Measurements from ENCODE around the gene FCSK. TPM values are rescaled to one million over a fixed set of nuclear protein-coding genes. Genes with fewer than 3 reads are reported as not detected.

FCSK gene
- total RNA-seq, 2 experiments from 2014 or later = 21.8 to 25.4 TPM

GRCh38 chr16:70511833-70512232 lies 57.4 kb downstream of the FCSK start:
- Mint-ChIP-seq H3K9me3 (no peaks in the 10 kb centered on the region), H3K27me3 (no peaks in the 10 kb centered on the region), H3K4me1 (ENCODE audit: low read depth) (peaks cover 9% of the 10 kb centered on the region), H3K4me3 (no peak overlapping the region), H3K27ac (no peak overlapping the region), H3K36me3 (ENCODE audit: low read depth) (peaks cover 80% of the 10 kb centered on the region)
- Histone ChIP-seq H3K36me3 (ENCODE audit: insufficient read depth, low read length) (peaks cover 78% of the 10 kb centered on the region), H3K4me3 (ENCODE audit: low read length) (no peak overlapping the region), H3K27me3 (ENCODE audit: control insufficient read depth in 1 of 2, insufficient read depth in 2 of 2, low read length in 2 of 2) (no peaks in the 10 kb centered on the region), H3K27ac (ENCODE audit: low read depth in 1 of 2, low read length in 2 of 2) (no peak overlapping the region), H3K9me3 (ENCODE audit: control insufficient read depth in 1 of 2, insufficient read depth in 1 of 2, low read length in 2 of 2) (no peaks in the 10 kb centered on the region), H3K4me1 (ENCODE audit: insufficient read depth, low read length) (peaks cover 6% of the 10 kb centered on the region)
- ATAC-seq (ENCODE audit: poor library complexity) (no peak), DNase-seq (no peak)
- ChIA-PET CTCF (no interaction called here), POLR2A (interaction anchor here (1.1 kb wide), 1 partner anchor 11 kb away, joined by 3 read pairs; no protein-coding TSS in a partner anchor)
- no peak for TF ChIP-seq CTCF (IDR thresholded peaks at IDR 0.05)
- intact Hi-C loops (cut with DNase I, micrococcal nuclease) = no loop called here

- H3K27ac ChIP-seq (ENCODE audit: low read depth in 1 of 2, low read length in 2 of 2) = no peak overlapping the region
- H3K4me3 ChIP-seq (ENCODE audit: low read length) = no peak overlapping the region
- no peaks in the 10 kb centered on the region for H3K9me3 ChIP-seq (ENCODE audit: control insufficient read depth in 1 of 2, insufficient read depth in 1 of 2, low read length in 2 of 2)
- Mint-ChIP-seq H3K36me3 (ENCODE audit: low read depth) (peaks cover 80% of the 10 kb centered on the region), H3K27me3 (no peaks in the 10 kb centered on the region), H3K4me1 (ENCODE audit: low read depth) (peaks cover 9% of the 10 kb centered on the region), H3K9me3 (no peaks in the 10 kb centered on the region), H3K27ac (no peak overlapping the region), H3K4me3 (no peak overlapping the region)
- CTCF ChIA-PET = no interaction called here
- intact Hi-C loops (cut with DNase I, micrococcal nuclease) = no loop called here
- POLR2A ChIA-PET = no interaction called here
- H3K36me3 ChIP-seq (ENCODE audit: insufficient read depth, low read length) = peaks cover 79% of the 10 kb centered on the region
- no peaks in the 10 kb centered on the region for H3K27me3 ChIP-seq (ENCODE audit: control insufficient read depth in 1 of 2, insufficient read depth in 2 of 2, low read length in 2 of 2)
- DNase-seq (no peak), ATAC-seq (ENCODE audit: poor library complexity) (no peak)
- H3K4me1 ChIP-seq (ENCODE audit: insufficient read depth, low read length) = peaks cover 6% of the 10 kb centered on the region
- no peak for TF ChIP-seq CTCF (IDR thresholded peaks at IDR 0.05)
These were observed 58.1 kb downstream of the FCSK start for GRCh38 chr16:70512456-70512855.

- H3K4me1 Mint-ChIP-seq (ENCODE audit: low read depth) = peaks cover 44% of the 10 kb centered on the region
- H3K4me1 ChIP-seq (ENCODE audit: insufficient read depth, low read length) = peaks cover 36% of the 10 kb centered on the region
- no peaks in the 10 kb centered on the region for H3K9me3 Mint-ChIP-seq
- H3K27me3 Mint-ChIP-seq = no peaks in the 10 kb centered on the region
- peak overlapping the region; percentile 97 for H3K27ac Mint-ChIP-seq
- intact Hi-C loops (cut with DNase I, micrococcal nuclease) = loop anchor here (5.0 to 10.0 kb wide), 8 partner anchors 68 to 1986 kb away; partner anchors contain the start of genes COG8 (in 1 of the 2), DDX19A (in 1 of the 2), DHODH (in 1 of the 2) and EXOSC6 (in 1 of the 2)
- H3K4me3 ChIP-seq (ENCODE audit: low read length) = no peak overlapping the region
- H3K9me3 ChIP-seq (ENCODE audit: control insufficient read depth in 1 of 2, insufficient read depth in 1 of 2, low read length in 2 of 2) = no peaks in the 10 kb centered on the region
- peak overlapping the region; percentile 86 for H3K4me3 Mint-ChIP-seq
- no peak for TF ChIP-seq CTCF (IDR thresholded peaks at IDR 0.05)
- no peaks in the 10 kb centered on the region for H3K27me3 ChIP-seq (ENCODE audit: control insufficient read depth in 1 of 2, insufficient read depth in 2 of 2, low read length in 2 of 2)
- peaks cover 29% of the 10 kb centered on the region for H3K36me3 ChIP-seq (ENCODE audit: insufficient read depth, low read length)
- CTCF ChIA-PET = no interaction called here
- peak overlapping the region; percentile 35 to 47 for H3K27ac ChIP-seq (ENCODE audit: low read depth in 1 of 2, low read length in 2 of 2)
- POLR2A ChIA-PET = interaction anchor here (0.6 kb wide), 2 partner anchors 19 to 653 kb away, joined by 3 to 4 read pairs; no protein-coding TSS in a partner anchor
- ATAC-seq (ENCODE audit: poor library complexity) = no peak
- peak in 3 of 14 experiments; percentile 55 to 66 (median 57) for DNase-seq
- peaks cover 73% of the 10 kb centered on the region for H3K36me3 Mint-ChIP-seq (ENCODE audit: low read depth)
These were observed 66.4 kb downstream of the FCSK start for GRCh38 chr16:70520612-70521297.

Measured in CD4-positive, alpha-beta T cell (primary cell).